Left renal cortex interstitium (tissue), 4 donors: ENCODE results near the gene HEXIM2. TPM values are rescaled to one million over a fixed set of nuclear protein-coding genes. Genes with fewer than 3 reads are reported as not detected.
"Not testable (repeated sequence)": the region's sequence is repeated elsewhere in the genome, so short reads cannot be mapped to it uniquely, and the experiment has no call there.

ENCODE experiments used
- DNase-seq, 4 donors: peaks; one replicate each; pipeline ENCODE4 v3.0.0-alpha.2; 2013; ENCODE audit warnings: low read depth in 4 of 4, low spot score in 2 of 4, missing footprints in 1 of 4
- polyA plus RNA-seq, 4 donors: library from polyadenylated mRNA; unstranded; fragments of 120-200 nt; gene quantifications; one replicate each; pipeline ENCODE4 v1.2.1, GENCODE V29; 2013; ENCODE audit not compliant: insufficient read length in 4 of 4

Gene HEXIM2, protein sequence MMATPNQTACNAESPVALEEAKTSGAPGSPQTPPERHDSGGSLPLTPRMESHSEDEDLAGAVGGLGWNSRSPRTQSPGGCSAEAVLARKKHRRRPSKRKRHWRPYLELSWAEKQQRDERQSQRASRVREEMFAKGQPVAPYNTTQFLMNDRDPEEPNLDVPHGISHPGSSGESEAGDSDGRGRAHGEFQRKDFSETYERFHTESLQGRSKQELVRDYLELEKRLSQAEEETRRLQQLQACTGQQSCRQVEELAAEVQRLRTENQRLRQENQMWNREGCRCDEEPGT
- 10 to 100 TPM; 11.8 to 19.8 (median 16.6) TPM for polyA plus RNA-seq

DNA sequence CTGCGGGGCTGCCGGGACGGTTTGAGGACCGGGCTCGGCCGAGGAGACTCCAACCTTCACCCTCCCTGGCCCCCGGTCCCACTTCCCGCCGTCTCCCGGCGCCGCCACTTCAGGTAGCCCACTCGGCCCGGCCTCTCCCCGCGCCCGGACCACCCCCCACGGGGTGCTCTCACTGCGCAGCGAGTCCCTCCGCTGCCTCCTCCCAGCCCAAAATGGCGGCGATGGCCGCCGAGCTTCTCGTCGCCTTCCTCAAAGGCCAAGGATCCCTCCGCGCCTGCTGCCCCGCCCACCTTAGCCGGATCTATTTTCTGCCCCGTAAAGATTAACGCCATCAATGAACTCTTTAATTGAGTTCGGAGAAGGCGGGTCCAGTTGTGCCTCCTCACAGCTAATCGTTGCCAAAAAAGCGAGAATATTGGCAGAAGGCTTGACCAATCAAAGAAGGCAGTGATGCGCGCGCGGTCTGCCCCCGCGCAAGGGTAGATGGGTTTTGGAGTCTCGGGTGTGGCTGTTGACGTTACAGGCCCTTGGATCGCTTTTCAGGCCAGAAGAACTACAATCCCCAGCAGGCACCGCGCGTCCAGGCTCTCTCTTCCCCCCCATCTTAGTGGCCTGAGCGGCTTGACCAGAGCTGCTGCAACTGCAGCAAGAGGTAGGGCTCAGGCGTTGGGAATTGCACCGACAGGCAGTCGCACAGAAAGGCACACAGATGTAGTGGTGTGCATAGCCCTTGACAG, at the start of gene HEXIM2:
HEXIM2 (plus strand) TSS at position 588 of the 737 bp plus-strand sequence. CDS start 919 bp downstream, outside the sequence.
- peak; percentile 99 to 100 (median 100) for DNase-seq

DNA sequence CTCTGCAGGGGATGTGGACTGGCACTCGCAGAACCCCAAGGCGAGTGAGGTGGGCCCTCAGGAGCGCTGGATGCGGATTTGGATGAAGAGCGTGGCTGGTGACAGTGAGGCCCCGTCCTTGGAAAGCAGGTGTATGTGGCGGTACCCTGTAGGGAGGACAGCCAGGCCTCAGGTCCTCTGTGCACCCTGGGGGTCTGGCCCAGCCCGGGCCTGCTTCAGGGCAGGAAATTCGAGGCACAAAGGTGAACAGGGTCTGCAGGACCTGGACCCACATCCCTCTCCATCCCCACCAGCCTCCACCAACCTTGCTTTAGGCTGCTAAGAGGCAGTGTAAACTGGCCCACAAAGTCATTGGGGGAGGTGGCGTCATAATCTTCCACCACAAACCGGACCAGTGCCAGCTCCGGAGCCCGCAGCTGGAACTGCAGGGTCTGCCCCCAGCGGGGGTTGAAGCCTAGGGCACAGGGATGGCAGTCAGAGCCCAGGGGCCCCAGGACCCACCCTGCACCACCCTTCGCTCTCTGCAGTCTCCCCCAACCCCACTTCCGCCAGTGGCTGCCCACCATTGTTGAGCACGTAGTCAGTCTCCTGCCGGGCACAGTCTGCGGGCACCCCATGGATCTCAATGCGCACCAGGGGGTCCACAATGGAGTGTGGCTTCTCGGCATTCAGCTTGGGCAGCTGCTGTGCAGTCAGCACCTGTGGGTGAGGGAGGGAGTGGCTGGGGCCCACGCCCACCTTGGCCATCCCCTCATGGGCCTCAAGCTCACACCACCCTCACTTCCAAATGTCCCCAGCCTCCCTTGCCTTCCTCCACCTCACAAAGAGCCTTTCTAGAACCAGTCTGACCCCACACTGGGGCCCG, 48.9 kb upstream of the HEXIM2 start:
- DNase-seq, result no peak

DNA sequence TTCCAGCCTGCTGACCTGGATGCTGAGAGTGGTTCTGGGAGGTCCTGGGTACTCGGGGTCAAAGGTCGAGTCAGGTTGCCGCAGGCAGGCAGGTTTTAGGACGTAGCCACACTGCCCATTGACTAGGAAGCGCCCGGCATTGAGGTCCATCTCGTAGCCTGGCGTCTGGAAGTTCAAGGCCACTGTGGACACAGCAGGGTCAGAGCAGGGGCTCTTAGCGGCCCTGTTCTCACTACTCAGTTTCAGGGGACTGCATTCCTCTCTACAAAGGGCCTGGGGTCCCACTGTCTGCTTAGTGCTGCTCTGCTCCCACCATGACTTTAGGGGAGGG, 48.3 kb upstream of the HEXIM2 start:
- no peak for DNase-seq

DNA sequence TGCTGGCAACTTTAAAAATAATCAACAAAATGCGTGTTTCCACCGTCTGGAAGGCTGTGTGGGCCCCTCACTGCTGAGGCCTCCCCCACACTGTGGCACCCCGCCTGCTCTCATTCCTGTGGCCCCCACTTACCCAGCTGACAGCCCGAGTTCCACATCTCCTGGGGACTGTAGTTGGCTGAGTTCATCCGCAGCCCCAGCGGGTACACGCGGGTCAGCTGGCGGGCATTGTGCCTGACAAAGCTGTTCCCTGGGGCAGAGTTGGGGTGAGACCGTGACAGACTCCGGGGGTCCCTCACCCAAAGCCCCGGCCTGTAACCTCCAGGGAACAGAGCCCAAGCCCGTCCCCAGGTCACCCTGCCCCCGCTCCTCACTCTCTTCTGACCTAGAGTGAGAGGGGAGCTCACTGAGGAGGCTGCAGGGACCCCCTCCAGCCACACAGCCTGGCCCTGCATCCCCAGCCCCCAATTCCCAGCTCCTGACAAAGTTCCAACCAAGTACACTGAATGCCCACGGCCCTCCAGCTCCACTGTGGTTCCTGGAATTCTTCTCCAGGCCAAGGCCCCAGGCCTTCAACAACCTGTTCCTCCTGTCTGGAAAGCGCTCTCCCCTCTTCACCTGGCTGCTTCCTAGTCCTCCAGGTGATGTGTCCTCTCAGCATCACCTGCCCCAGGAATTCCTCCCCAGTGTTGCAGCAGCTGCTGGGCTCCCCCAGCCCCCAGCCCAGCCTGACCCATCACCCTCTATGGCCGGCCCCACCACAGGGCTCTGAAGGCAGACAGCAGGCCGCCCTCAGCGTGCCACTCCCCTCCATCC, 47.4 kb upstream of the HEXIM2 start:
- no peak for DNase-seq

DNA sequence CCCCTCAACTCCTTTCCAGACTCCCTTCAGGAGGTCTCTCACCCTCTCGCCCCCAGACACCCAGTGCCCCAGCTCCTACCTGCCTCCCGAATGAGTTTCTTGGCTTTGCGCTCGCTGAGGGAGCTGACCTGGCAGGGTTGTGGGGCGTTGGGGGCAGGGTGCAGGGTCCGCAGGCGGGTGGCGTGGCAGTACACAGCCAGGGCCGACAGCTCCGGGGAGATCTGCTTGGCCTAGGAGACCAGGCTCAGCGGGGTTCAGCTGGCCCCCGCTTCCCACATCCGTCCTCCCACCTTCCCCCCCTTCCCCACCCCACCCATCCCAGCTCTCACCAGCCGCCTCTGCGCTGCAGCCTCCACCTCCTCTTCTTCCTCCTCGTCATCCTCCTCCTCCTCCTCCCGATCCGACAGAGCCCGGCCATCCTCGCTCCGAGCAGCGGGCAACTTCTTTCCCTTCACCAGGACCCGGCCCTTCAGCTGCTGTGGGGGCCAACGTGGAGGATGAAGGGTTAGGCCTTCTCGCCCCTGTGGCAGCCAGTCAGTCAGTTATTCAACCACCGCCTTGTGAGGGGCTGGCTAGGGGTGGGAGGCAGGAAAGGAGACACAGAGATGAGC, 46.6 kb upstream of the HEXIM2 start:
- no peak for DNase-seq

DNA sequence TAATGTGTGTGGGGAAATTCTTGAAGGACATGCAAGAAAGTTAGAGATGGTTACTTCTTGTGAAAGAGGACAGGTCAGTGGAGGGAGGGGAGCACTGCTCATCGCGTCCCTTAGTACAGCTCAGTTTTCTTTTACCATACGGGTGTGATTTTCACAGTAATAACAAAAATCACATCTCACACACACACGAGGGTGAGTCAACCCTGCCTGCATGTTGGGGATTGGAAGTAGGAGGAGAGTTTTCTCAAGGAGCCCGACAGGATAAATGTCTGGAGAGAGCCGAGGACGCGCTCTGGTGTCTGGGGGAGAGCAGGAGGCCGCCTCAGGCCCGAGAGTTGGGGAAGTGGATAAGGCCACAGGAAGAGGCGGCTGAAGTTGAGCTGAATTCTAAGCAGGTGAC, 45.8 kb upstream of the HEXIM2 start:
- DNase-seq, result no peak

DNA sequence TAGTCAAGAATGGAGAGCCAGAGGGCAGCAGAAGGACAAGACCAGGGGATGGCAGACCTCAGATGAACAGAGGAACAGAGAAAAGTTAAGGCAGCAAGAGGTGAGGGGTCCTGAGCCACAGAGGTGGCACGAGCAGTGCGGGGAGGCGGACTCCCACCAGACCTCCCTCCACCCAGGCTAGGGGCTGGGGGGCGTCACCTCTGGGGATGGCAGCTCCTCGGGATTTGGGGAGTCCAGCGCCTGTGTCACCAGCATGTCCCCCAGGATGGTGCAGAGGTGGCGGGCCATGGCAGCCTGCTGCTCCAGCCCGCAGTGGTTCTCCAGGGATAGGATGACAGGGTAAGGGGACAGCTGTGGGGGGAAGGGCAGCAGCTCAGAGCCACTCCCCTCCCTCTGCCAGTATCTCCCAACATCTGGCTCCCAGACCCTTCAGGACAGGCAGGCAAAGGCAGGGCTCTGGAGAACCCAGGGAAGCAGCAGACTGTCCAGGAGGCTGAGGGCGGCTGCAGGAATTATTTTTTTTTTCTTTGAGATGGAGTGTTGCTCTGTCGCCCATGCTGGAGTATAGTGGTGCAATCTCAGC, 45.1 kb upstream of the HEXIM2 start:
- no peak for DNase-seq

DNA sequence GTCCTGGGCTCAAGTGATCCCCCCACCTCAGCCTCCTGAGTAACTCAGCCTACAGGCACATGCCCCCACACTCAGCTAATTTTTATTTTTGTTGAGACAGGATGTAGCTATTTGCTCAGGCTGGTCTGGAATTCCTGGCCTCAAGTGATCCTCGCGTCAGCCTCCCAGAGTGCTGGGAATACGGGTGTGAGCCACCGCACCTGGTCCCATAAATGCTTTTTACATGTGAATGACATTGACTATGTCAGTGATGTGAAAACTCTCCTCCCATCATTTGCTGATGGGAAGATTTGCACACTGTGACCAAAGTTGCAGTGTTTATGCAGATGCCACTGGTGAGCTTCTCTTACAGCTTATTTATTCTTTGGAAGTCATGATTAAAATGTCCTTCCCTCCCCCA, 44.3 kb upstream of the HEXIM2 start:
- DNase-seq, result no peak

DNA sequence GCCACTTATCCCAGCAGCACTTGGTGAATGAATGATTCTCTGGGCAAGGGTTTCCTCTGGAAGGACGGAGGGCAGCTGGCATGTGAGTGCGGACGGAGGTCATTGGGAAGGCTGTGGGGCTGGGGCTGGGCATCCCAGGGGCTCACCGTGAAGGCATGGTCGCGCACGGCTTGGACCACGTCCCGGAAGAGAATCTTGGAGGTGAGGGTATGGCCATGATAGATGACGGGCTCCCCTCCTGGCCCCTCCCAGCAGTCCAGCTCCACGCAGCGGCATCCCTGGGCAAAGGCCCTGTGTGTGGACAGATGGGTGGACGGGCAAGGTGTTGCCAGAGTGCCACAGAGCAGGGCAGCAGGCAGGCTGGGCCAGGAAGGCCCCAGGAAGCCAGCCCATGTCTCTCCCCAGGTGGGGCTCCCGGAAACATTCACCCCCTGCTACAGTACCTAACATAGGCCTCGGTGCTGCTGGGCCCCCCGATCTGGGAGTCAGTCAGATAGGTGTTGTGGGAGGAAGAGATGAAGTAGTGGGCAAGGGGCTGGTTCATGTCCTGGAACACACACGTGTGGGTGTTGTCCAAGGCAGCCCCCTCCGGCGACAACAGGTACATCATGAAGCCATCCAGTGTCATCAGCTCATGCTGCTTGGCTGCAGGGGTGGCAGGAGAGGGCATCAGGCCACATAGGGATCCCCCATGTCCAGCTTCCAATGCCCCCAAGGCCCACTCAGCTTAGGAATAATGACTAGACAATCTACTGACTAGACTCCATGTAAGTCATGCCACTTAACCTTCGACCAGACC, 43.6 kb upstream of the HEXIM2 start:
- no peak for DNase-seq

DNA sequence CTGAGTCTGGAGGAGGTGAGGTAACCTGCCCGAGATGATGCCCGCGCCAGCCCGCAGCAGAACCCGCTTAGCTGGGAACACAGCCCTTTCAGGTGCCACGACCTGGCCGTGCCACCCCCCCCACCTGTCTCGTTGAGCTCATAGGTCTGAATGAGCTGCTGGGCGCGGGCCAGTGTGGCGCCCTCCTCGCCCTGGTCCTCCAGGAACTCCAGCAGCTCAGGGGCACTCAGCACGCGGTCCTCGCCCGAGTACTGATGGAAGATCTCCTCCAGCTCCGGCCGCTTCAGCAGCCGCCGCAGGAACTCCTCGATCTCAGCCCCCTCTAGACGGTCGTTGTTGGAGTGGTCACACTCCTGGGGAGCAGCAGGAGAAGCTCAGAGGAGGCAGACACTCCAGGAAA, 43.0 kb upstream of the HEXIM2 start:
- DNase-seq, result no peak

DNA sequence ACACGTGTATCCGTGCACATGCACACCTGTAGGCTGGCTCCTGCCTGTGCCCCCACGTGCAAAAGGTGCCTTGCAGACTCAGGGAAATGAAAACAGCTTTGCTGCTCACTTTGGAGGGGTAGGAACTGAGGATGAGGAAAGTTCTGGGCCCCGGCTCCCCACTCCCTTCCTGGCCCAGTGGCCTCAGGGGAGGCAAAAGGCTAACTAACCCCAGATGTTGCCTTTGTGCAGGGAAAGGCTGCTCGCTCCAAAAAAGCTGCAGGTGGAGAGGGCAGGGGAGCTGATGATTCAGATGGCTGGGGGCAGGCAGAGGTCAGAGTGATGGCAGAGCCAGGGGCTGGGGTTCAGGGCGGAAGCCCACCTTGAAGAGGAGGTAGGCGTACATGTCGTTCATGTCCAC, 41.7 kb upstream of the HEXIM2 start:
- no peak for DNase-seq

DNA sequence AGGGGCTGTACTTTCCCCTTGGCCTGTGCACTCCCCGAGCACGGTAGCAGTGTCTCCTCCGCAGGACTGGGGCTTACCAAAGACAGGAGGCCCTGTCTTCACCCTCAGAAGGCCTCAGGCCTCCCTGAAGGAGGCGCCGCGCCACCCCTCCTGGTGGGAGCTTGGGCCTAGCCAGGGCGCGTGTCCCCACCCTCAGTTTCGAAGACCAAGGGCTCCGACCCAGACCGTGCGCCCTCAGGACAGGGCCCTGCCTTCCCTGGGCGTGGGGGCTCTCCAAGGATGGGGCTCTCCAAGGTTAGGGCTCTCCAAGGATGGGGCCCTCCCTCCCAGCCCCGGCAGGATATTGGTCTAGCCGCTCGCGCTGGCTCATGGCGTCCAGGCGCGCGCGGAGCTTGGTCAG, 41.1 kb upstream of the HEXIM2 start:
- DNase-seq, result no peak

DNA sequence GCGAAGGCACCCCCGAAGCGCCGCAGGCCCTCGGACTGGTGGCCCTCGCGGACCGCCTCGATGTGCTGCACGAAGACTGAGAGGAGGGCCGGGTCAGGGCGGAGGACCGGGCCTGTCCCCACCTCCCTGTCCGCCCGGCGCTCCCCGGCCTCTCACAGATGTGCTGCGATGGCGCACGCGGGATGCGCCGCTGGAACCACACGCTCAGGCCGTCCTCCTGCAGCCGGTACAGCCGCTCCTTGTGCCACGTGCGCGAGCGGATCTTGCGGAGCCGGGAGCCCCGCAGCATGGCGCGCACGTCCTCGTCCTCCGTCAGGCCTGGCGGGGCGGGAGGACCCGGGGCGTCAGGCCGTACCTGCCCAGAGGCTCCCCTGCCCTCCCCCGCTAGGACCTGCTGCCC, 40.6 kb upstream of the HEXIM2 start:
- DNase-seq, result no peak

DNA sequence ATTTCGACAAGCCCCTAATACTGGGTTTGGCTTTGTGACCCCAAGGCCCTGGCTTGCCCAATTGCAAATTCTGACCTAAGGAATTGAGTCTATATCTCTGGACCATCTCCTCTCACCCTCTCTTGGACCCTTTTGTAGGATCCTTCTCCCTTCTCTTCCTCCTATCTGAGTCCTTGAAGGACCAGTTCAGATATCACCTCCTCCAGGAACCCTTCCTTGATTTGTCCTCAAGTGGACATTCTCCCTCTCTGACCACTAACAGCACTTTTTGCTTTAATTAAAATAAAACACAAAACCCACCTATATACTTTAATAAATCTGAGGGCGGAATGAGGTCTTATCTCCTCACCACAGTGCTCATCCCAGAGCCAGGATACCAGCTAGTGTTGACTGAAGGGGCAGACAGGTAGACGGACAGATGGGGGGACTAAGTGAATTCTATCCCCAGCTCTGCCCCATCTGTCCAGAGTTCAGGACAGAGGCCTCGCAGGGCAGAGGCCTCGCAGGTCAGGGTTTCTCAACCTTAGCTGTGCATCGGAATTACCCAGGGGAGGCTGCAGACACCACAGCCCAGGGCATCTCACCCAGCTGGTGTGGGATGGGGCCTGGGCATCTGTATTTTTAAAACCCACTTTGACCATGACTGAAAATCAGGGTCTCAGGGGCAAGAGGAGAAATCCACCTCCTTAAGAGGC, 38.5 kb upstream of the HEXIM2 start:
- no peak for DNase-seq

DNA sequence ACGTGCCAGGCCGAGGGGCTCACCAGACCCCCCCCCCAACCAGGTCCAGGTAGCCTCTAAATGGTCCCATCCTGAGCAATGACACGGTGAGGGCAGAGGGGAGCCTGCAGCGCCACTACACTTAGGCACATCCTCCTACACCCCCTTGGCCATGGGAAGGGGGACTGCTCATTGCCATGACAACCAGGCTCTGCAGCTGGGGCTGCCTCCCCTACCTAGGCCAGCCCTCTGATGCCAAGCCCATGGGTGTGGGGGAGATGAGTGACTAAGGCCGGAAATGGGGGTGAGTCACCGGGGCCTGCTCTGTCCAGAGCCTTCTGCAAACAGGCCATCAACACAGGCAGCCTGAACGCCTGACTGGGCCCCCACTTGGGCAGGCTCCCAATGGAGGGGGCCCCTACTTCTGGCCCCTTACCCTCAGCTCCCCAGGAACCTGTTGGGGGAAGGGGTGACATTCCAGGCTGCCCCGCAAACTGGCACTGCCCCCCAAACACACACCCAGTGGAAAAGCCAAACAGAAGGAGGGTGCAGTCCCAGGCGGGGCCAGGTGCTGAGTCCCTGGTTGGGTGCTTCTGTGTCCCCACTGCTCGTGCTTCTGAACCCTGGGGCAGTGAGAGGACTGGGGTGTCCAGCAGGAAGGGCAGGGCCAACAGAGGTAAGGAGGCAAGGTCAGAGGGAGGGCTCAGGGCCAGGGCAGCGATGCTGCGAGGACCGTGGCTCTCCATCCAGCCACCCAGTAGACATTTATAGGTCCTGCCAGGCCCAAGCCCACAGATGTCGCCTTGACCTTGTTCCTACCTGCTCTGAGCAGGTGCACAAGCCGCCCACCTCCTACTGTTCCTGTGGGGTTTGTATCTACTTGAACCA, 37.5 kb upstream of the HEXIM2 start:
- DNase-seq, result no peak

DNA sequence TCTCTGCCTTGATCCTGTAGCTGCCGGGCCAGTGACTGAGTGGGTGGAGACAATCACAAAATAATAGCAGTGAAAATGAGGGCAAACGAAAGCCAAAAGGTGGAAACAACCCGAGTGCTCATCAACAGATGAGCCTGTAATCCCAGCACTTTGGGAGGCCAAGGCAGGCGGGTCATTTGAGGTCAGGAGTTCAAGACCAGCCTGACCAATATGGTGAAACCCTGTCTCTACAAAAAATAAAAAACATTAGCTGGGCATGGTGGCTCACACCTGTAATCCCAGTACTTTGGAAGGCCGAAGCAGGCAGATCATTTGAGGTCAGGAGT, 36.9 kb upstream of the HEXIM2 start:
- not testable (repeated sequence) for DNase-seq

DNA sequence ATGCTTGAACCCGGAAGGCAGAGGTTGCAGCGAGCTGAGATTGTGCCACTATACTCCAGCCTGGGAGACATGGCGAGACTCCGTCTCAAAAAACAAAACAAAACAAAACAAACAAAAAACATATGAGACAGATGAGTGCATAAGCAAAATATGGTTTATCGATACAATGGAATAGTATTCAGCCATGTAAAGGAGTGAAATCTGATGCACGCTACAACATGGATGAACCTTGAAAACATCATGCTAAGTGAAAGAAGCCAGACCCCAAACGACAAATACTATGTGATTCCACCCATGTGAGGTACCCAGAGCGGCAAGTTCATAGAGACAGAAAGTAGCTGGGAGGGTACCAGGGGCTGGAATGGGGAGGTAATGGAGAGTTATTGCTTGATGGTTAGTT, 36.2 kb upstream of the HEXIM2 start:
- no peak for DNase-seq

DNA sequence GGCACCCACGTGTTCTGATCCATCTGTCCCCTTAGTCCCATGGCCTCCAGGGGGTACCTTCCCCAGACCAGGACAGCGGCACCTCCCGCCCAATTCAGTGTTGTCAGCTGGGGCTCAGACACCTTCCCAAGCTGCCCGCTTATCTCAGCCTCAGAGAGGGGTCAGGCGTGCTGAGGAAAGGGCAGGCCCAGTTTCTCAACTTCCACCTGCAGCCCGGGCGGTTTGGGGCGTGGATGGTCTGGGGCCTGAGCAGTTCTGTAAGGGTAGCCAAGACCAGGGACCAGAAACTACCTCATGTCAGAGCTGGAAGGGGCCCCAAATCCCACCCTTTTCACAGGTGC, 34.5 kb upstream of the HEXIM2 start:
- DNase-seq, result no peak
